ENCODE data around the gene KDM4B.

Gene KDM4B

GRCh38 chr19:5006821-5007220 is 37.9 kb downstream of the KDM4B start:
- DNase-seq (ENCODE audit: insufficient read length) (no peak), FAIRE-seq (no peak)
- TF ChIP-seq POLR2A (IDR thresholded peaks at IDR 0.05; ENCODE audit: low read depth, low read length) (no peak), TAF1 (IDR thresholded peaks at IDR 0.05; ENCODE audit: borderline replicate concordance, low read depth, low read length) (no peak), POLR2AphosphoS5 (IDR thresholded peaks at IDR 0.05; ENCODE audit: low read depth, low read length) (no peak)

GRCh38 chr19:5011476-5012238 is 42.7 kb downstream of the KDM4B start:
- TF ChIP-seq POLR2A (IDR thresholded peaks at IDR 0.05; ENCODE audit: low read depth, low read length) (no peak), POLR2AphosphoS5 (IDR thresholded peaks at IDR 0.05; ENCODE audit: low read depth, low read length) (no peak), TAF1 (IDR thresholded peaks at IDR 0.05; ENCODE audit: borderline replicate concordance, low read depth, low read length) (no peak)
- DNase-seq (ENCODE audit: insufficient read length) (no peak), FAIRE-seq (no peak)

GRCh38 chr19:5012688-5013457 is 44.0 kb downstream of the KDM4B start:
- TF ChIP-seq TAF1 (IDR thresholded peaks at IDR 0.05; ENCODE audit: borderline replicate concordance, low read depth, low read length): no peak
- no peak for TF ChIP-seq POLR2AphosphoS5 (IDR thresholded peaks at IDR 0.05; ENCODE audit: low read depth, low read length)
- TF ChIP-seq POLR2A (IDR thresholded peaks at IDR 0.05; ENCODE audit: low read depth, low read length): no peak
- no peak for FAIRE-seq
- DNase-seq (ENCODE audit: insufficient read length): no peak

GRCh38 chr19:5013761-5014160 is 44.8 kb downstream of the KDM4B start:
- DNase-seq (ENCODE audit: insufficient read length): no peak
- TF ChIP-seq POLR2AphosphoS5 (IDR thresholded peaks at IDR 0.05; ENCODE audit: low read depth, low read length): no peak
- TF ChIP-seq POLR2A (IDR thresholded peaks at IDR 0.05; ENCODE audit: low read depth, low read length): no peak
- TF ChIP-seq TAF1 (IDR thresholded peaks at IDR 0.05; ENCODE audit: borderline replicate concordance, low read depth, low read length): no peak
- FAIRE-seq: no peak

GRCh38 chr19:5014941-5015340 is 46.0 kb downstream of the KDM4B start:
- DNase-seq (ENCODE audit: insufficient read length) (no peak), FAIRE-seq (no peak)
- TF ChIP-seq POLR2AphosphoS5 (IDR thresholded peaks at IDR 0.05; ENCODE audit: low read depth, low read length): no peak
- TF ChIP-seq POLR2A (IDR thresholded peaks at IDR 0.05; ENCODE audit: low read depth, low read length): no peak
- TF ChIP-seq TAF1 (IDR thresholded peaks at IDR 0.05; ENCODE audit: borderline replicate concordance, low read depth, low read length): no peak

- FAIRE-seq (no peak), DNase-seq (ENCODE audit: insufficient read length) (no peak)
- TF ChIP-seq POLR2AphosphoS5 (IDR thresholded peaks at IDR 0.05; ENCODE audit: low read depth, low read length) (no peak), TAF1 (IDR thresholded peaks at IDR 0.05; ENCODE audit: borderline replicate concordance, low read depth, low read length) (no peak), POLR2A (IDR thresholded peaks at IDR 0.05; ENCODE audit: low read depth, low read length) (no peak)
These were observed 47.4 kb downstream of the KDM4B start for GRCh38 chr19:5016268-5016667.

GRCh38 chr19:5016781-5017180 is 47.9 kb downstream of the KDM4B start:
- no peak for FAIRE-seq
- no peak for DNase-seq (ENCODE audit: insufficient read length)
- TF ChIP-seq TAF1 (IDR thresholded peaks at IDR 0.05; ENCODE audit: borderline replicate concordance, low read depth, low read length): no peak

- TF ChIP-seq POLR2AphosphoS5 (IDR thresholded peaks at IDR 0.05; ENCODE audit: low read depth, low read length): no peak
- TF ChIP-seq TAF1 (IDR thresholded peaks at IDR 0.05; ENCODE audit: borderline replicate concordance, low read depth, low read length): no peak
- TF ChIP-seq POLR2A (IDR thresholded peaks at IDR 0.05; ENCODE audit: low read depth, low read length): no peak
- FAIRE-seq: no peak
- no peak for DNase-seq (ENCODE audit: insufficient read length)
These were observed 48.3 kb downstream of the KDM4B start for GRCh38 chr19:5017235-5017634.

- FAIRE-seq: no peak
- TF ChIP-seq POLR2AphosphoS5 (IDR thresholded peaks at IDR 0.05; ENCODE audit: low read depth, low read length) (no peak), POLR2A (IDR thresholded peaks at IDR 0.05; ENCODE audit: low read depth, low read length) (no peak), TAF1 (IDR thresholded peaks at IDR 0.05; ENCODE audit: borderline replicate concordance, low read depth, low read length) (no peak)
- DNase-seq (ENCODE audit: insufficient read length): no peak
These were observed 49.5 kb downstream of the KDM4B start for GRCh38 chr19:5018224-5019015.

- TF ChIP-seq POLR2A (IDR thresholded peaks at IDR 0.05; ENCODE audit: low read depth, low read length) (no peak), TAF1 (IDR thresholded peaks at IDR 0.05; ENCODE audit: borderline replicate concordance, low read depth, low read length) (no peak), POLR2AphosphoS5 (IDR thresholded peaks at IDR 0.05; ENCODE audit: low read depth, low read length) (no peak)
- DNase-seq (ENCODE audit: insufficient read length) (no peak), FAIRE-seq (no peak)
These were observed 51.5 kb downstream of the KDM4B start for GRCh38 chr19:5020368-5020767.

- no peak for TF ChIP-seq POLR2A (IDR thresholded peaks at IDR 0.05; ENCODE audit: low read depth, low read length)
- no peak for TF ChIP-seq TAF1 (IDR thresholded peaks at IDR 0.05; ENCODE audit: borderline replicate concordance, low read depth, low read length)
- no peak for TF ChIP-seq POLR2AphosphoS5 (IDR thresholded peaks at IDR 0.05; ENCODE audit: low read depth, low read length)
- DNase-seq (ENCODE audit: insufficient read length): no peak
- no peak for FAIRE-seq
These were observed 52.1 kb downstream of the KDM4B start for GRCh38 chr19:5021046-5021445.

Measured in GM12892 (cell line).